K562 (cell line): ENCODE data around the gene CCNI. TPM values are rescaled to one million over a fixed set of nuclear protein-coding genes. Genes with fewer than 3 reads are reported as not detected.

Experiments used
- ATAC-seq: fragments of 200-7000 bp; cut with Tn5 transposase; 3 replicates; pipeline ENCODE4 v1.9.1; 2020; ENCODE audit warnings: moderate library complexity
- BruUV-seq: library from RNA; stranded (reverse); fragments of 400-500 nt; replicated peaks from 2 replicates; lab custom pipeline; 2021; lab: Mats Ljungman, UMichigan
- CTCF ChIA-PET: fragments of 300-600 bp; formaldehyde crosslinking; extraction: SDS; loops from one replicate; lab custom pipeline; 2021; ENCODE audit warnings: low intra/inter-chr PET ratio; lab: Yijun Ruan, JAX
- POLR2A ChIA-PET: fragments of 300-600, 350-650 bp; sonication (Branson Sonifier 250); formaldehyde crosslinking; extraction: SDS; loops from one replicate; lab custom pipeline; 2021; ENCODE audit warnings: antibody characterized with exemption, inconsistent platforms; lab: Yijun Ruan, JAX
- DNase-seq, 4 experiments: peaks; one replicate each; pipeline versions ENCODE4 v3.0.0 to v3.0.0-alpha.2; 2011 to 2018; ENCODE audit warnings: low spot score in 3 of 4, mixed read lengths in 3 of 4; ENCODE audit errors: extremely low read depth in 1 of 4
- FAIRE-seq: peaks from 2 replicates; lab custom pipeline; 2011; peaks lifted over from hg19 to GRCh38; lab: Jason Lieb, UNC
- H2AFZ ChIP-seq: 2 replicates; pipeline ENCODE4 v1.6.0; 2011; ENCODE audit warnings: low read depth, low read length, control low read depth, inconsistent platforms
- H3K27ac ChIP-seq: fragments of 200-600 bp; 3 replicates; pipeline ENCODE4 v1.8.0; 2011; ENCODE audit warnings: low read depth, mild to moderate bottlenecking, control low read depth, inconsistent platforms, low read length, moderate library complexity, mixed read lengths; ENCODE audit errors: extremely low read depth
- H3K27me3 ChIP-seq, 2 experiments: fragments of 300-600 bp in 1 of 2; 2 replicates in 1 of 2; 3 replicates in 1 of 2; pipeline versions ENCODE4 v1.6.0 to v1.8.0; 2011; ENCODE audit warnings: inconsistent platforms in 2 of 2, low read length in 2 of 2, mild to moderate bottlenecking in 1 of 2, mixed read lengths in 1 of 2, moderate library complexity in 1 of 2; ENCODE audit not compliant: control insufficient read depth in 2 of 2, insufficient read depth in 2 of 2
- H3K36me3 ChIP-seq: fragments of 300-600 bp; 3 replicates; pipeline ENCODE4 v1.8.0; 2011; ENCODE audit warnings: mild to moderate bottlenecking, low read length, inconsistent platforms; ENCODE audit not compliant: control insufficient read depth, insufficient read depth
- H3K4me1 ChIP-seq, 2 experiments: fragments of 200-600 bp in 1 of 2; replicated peaks in 1 of 2; 2 replicates in 1 of 2; 3 replicates in 1 of 2; pipeline versions ENCODE4 v1.5.1 to v1.8.0; 2011; ENCODE audit warnings: inconsistent platforms in 2 of 2, low read length in 2 of 2, mild to moderate bottlenecking in 1 of 2, mixed read lengths in 1 of 2, moderate library complexity in 1 of 2; ENCODE audit not compliant: control insufficient read depth in 2 of 2, insufficient read depth in 2 of 2
- H3K4me2 ChIP-seq: 2 replicates; pipeline ENCODE4 v1.6.1; 2011; ENCODE audit warnings: low read length, control low read depth, inconsistent platforms, mixed read lengths; ENCODE audit not compliant: insufficient read depth
- H3K4me3 ChIP-seq: fragments of 200-600 bp; sonication (generic), shearing (Covaris generic); 2 replicates; pipeline ENCODE4 v1.5.1; 2016; ENCODE audit warnings: control low read depth, inconsistent platforms
- H3K79me2 ChIP-seq: fragments of 200-600 bp; 3 replicates; pipeline ENCODE4 v1.8.0; 2011; ENCODE audit warnings: low read length, inconsistent platforms; ENCODE audit not compliant: control insufficient read depth, insufficient read depth
- H3K9ac ChIP-seq, 2 experiments: 2 replicates each; pipeline versions ENCODE4 v1.6.0 to v1.6.1; 2011; ENCODE audit warnings: low read depth in 2 of 2, low read length in 2 of 2, control low read depth in 1 of 2, inconsistent platforms in 1 of 2, mild to moderate bottlenecking in 1 of 2, mixed read lengths in 1 of 2; ENCODE audit not compliant: insufficient read depth in 1 of 2
- H3K9me1 ChIP-seq: one replicate; pipeline ENCODE4 v1.6.0; 2011; ENCODE audit warnings: inconsistent platforms, mild to moderate bottlenecking, low read length, moderate library complexity; ENCODE audit not compliant: control insufficient read depth, insufficient read depth
- H3K9me3 ChIP-seq: replicated peaks from 2 replicates; pipeline ENCODE4 v1.5.1; 2011; ENCODE audit warnings: low read depth, low read length, inconsistent platforms; ENCODE audit not compliant: control insufficient read depth, insufficient read depth
- H4K20me1 ChIP-seq: replicated peaks from 2 replicates; pipeline ENCODE4 v1.6.1; 2011; ENCODE audit warnings: low read length, inconsistent platforms, mixed read lengths; ENCODE audit not compliant: control insufficient read depth, insufficient read depth
- CCAR2 ChIP-seq: fragments of 200-400 bp; formaldehyde crosslinking; IDR thresholded peaks from 2 replicates; pipeline ENCODE4 v1.6.1; 2017; ENCODE audit warnings: mild to moderate bottlenecking, low read depth, low read length
- MNT ChIP-seq, 2 experiments: fragments of 450-650 bp; conservative IDR thresholded peaks; 2 replicates each; pipeline ENCODE4 v1.6.1; 2017; ENCODE audit warnings: mild to moderate bottlenecking in 2 of 2, moderate library complexity in 2 of 2
- WGBS: fragments of 100-300 bp; shearing (Covaris generic); methylation state at CpG from one replicate; pipeline ENCODE4 v1.1.6; 2016; ENCODE audit warnings: low coverage, mixed read lengths; ENCODE audit not compliant: insufficient coverage; ENCODE audit errors: missing lambda C conversion rate; 5-methylcytosine and 5-hydroxymethylcytosine counted together
- in situ Hi-C: fragments of 300-500 bp; cut with MboI; formaldehyde crosslinking; loops from 4 replicates; pipeline ENCODE4 v1.15.0; 2018; ENCODE audit warnings: inconsistent platforms, mixed read lengths
- intact Hi-C: fragments of 100-400 bp; cut with micrococcal nuclease; formaldehyde crosslinking; loops from 2 replicates; pipeline ENCODE4 v1.14.2; 2022
- polyA plus RNA-seq, 8 experiments: library from polyadenylated mRNA; depleted of rRNA in 4 of 8; stranded (reverse) in 5 of 8; unstranded in 3 of 8; fragments of >200 nt; fragmentation: Nextera tagmentation in 2 of 8; fragmentation: Illumina TruSeq in 1 of 8; extraction: Ambion mirVana in 2 of 8; extraction: Trizol in 1 of 8; gene quantifications; 2 replicates each; pipeline versions ENCODE4 v1.2.1 to v1.2.3, GENCODE V29; 2011 to 2014; ENCODE audit warnings: inconsistent platforms in 1 of 8, missing spikeins in 1 of 8
- total RNA-seq, 7 experiments: library from RNA; depleted of rRNA in 6 of 7; stranded (reverse); fragments of >200 nt in 6 of 7; fragmentation: Illumina TruSeq in 2 of 7; extraction: Trizol in 2 of 7; gene quantifications; 2 replicates each; pipeline versions ENCODE4 v1.2.1 to v1.2.3, GENCODE V29; 2011 to 2021; ENCODE audit warnings: low replicate concordance in 1 of 7

The CCNI gene
- total and polyA plus RNA-seq, 9 of the 15 experiments (the other 6 are each of a cell fraction or from before 2014, with no cell fraction given) = 43.3 to 159 (median 98.5) TPM

- Histone ChIP-seq H3K9me3 (peaks cover 4% of the 10 kb centered on the region), H3K27ac (peak overlapping the region; percentile 8; the same call in 2 of the 3 replicates), H3K36me3 (peaks cover 2% of the 10 kb centered on the region; the same call in 1 of the 3 replicates), H3K27me3 (no peaks in the 10 kb centered on the region), H3K4me1 (peaks cover 3% of the 10 kb centered on the region in 2 experiments; a peak in 2 of 5 replicates), H3K4me3 (peak overlapping the region; percentile 81), H3K9me1 (no peaks in the 10 kb centered on the region), H3K9ac (peak overlapping the region; percentile 38 to 99; a peak in 3 of 4 replicates), H3K4me2 (peak overlapping the region; percentile 99), H4K20me1 (peaks cover 19% of the 10 kb centered on the region), H2AFZ (no peak overlapping the region), H3K79me2 (peaks cover 79% of the 10 kb centered on the region)
- FAIRE-seq (peak; percentile 49), ATAC-seq (peak; percentile 11; the same call in 1 of the 3 replicates), DNase-seq (no peak)
- no peak for TF ChIP-seq CCAR2
- TF ChIP-seq MNT (conservative IDR thresholded peaks at IDR 0.05) = 0 out of 4 replicates have a peak, but pooled peaks of 1 of the 2 experiments have one; percentile 16
- ChIA-PET CTCF (no interaction called here), POLR2A (interaction anchor here (1.2 to 1.4 kb wide), 3 partner anchors 8 to 81 kb away, joined by 3 to 5 read pairs (median 3); no protein-coding TSS in a partner anchor)
- WGBS = 10% methylated on average over 3 of the region's 3 CpGs
- no TSS peak for BruUV-seq
- intact Hi-C loops (no loop called here), in situ Hi-C loops (no loop called here)
Measured at GRCh38 chr4:77073106-77073809, 2.5 kb downstream of the CCNI start.
